ENCODE measurements around the gene DZIP1.

DNA sequence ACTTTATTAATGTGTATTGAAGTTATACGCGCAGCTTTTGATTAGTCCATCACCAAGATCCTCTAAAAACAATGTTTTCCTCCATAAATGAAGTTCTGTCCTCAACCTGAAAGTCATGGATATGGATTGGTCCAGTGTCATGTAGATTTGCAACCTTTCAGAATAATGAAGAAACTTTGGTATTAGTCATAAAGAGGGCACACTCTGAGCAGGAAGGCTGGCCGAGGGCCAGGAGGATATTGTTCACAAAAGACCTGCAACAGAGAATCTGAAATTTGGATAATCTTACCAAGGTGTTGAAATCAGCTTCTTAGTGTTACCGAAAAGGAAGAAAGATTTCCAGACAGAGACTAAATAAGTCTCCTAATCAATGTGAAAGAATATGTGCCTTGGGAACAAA is 71.3 kb downstream of the DZIP1 start:
- no peak for TF ChIP-seq CTCF (IDR thresholded peaks at IDR 0.05)
- no peak for TF ChIP-seq POLR2A (IDR thresholded peaks at IDR 0.05)
